Inferior parietal cortex (tissue), 1 donor: ENCODE measurements around the gene TCF7L2.

Experiments
- DNase-seq: peaks from one replicate; pipeline ENCODE4 v3.0.0-alpha.2; 2016; ENCODE audit errors: extremely low spot score

TCF7L2 gene

DNA sequence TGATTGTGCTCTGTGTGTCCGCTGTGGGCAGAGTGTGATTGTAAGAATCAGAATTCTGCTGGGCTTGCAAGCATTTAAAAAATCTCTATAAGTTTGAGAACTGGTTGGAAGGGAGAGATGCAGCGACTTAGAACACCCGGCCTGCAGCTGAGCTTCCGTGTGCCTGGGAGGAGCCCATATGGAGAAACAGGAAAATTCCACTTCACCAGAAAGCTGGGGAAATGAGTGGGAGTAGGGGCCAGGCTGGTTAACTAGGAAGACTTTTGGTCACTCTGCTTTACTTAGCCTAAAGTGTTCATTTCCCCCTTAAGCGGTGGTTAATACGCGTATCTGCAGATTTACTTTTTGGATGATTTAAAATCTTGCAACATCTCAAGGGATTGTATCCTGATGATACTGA, 72.2 kb downstream of the TCF7L2 start:
- no peak for DNase-seq

GRCh38 chr10:113023017-113023416, 73.0 kb downstream of the TCF7L2 start:
- no peak for DNase-seq

- no peak for DNase-seq
These were observed 74.9 kb downstream of the TCF7L2 start for GRCh38 chr10:113024930-113025329.

DNA sequence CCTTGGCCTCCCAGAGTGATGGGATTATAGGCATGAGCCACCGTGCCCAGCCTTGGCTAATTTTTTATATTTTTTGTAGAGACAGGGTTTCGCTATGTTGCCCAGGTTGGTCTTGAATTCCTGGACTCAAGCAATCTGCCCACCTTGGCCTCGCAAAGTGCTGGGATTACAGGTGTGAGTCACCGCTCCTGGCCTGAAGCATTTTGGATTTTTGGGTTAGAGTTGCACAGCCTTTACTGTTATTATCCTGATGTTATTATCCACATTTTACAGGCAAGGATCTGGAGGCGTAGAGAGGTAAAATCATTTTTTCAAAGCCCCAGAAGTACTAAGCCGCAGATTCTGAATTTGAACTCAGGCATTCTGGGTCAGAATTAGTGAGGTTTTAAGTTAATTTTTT, 75.4 kb downstream of the TCF7L2 start:
- no peak for DNase-seq

DNA sequence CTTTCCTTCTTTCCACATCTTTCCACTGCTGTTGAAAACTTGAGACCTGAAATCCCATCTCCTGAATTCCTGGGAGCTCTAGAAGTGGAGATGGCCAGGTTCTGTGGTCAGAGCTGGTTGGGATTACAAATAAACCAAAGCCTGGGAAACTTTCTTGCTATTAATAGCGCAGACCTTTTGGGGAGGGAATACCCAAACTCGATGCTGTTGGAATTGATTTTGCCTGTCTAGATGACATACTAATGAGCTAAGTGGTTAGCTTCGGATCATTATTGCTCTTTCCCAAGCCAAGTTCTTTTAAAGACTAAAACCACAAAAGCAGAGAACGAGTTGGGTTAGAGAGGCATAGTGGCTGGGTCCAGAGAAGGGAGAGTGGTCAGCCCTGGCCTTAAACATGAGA, 76.6 kb downstream of the TCF7L2 start:
- no peak for DNase-seq

GRCh38 chr10:113027230-113027573, 77.2 kb downstream of the TCF7L2 start:
- DNase-seq, result no peak

DNA sequence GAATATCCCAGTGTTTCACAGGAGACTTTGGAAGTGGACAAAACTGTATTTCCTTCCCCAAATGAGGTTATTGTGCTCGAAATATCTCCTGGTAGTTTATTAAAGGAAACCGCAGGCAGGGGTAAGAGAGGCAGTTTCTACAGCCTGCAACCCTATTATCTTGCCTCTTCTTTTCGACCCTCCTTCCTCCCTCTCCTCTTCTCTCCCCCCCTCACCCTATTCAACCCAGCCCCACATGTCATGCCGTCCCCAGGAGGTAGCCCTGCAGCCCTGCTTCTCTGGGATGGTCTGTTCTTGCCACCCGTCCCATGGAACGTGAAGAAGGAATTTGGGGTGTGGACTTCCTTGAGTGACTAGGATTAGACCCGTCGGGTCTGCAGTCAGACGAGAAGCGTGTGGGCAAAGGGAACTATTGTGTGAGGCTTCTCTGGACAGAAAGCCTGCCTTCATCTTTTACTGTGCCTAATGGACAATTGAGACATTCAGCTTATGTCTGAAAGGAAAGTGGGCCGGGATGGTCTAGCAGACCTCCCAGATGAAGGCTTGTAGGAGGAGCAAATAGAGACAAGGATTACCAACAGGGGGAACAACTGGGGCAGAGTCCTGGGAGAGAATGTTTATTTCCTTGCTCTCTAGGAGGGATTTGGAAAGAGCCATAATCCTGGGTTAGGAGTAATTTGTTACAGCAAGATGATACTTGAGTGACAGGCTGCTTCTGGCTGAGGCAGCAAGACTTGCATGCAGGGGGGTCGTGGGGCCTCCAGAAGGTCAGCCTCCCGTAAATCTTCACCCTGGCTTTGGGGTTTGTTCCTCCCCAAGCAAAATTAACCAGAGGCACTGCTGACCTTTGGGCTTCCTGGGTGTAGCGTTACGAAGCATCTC, 77.8 kb downstream of the TCF7L2 start:
- no peak for DNase-seq

DNA sequence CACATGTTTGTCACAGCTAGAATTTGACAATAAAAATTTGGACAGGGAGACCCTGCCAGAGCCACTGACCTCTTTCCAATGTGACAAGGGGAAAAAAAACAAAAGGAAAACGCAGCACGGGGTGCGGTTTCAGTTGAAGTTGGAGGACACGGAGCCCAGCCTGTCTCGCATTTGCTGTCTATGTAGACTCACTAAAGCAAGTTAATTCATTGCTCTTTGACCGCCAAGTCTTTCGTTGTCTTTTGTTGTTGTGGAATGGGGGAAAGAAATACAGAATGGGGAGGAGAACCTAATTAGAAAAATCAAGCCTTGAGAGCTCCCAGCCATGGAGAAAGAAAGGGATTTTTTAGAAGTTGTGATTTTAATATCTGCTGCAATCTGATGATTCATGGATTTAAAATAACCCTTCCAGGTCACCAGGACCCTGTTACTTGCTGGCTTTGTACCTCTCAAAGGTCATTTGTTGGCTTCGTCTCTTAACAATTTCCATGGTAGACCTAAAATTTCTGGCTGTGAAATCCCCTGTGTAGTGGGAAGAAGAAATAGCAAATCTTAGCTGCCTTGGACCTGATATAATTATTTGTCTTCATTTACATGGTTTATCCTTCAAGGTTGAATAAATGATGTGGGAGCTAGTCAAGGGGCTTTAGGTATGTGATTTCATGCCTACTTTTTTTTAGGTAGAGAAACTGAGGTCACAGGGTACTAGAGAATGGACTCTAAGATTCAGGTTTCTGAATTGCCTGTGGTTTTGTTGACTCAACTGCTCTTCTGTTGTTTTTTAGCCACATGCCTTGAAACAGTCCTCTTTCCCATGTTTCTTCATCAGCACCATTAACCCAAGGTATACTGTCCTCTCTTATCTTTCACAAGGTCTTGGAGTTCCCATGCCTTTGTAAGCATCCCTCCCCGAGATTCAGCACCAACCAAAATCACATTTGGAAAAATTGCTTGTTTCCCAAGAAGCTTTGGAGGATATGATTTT, 78.7 kb downstream of the TCF7L2 start:
- DNase-seq, result no peak

GRCh38 chr10:113030453-113030852, 80.4 kb downstream of the TCF7L2 start:
- no peak for DNase-seq

DNA sequence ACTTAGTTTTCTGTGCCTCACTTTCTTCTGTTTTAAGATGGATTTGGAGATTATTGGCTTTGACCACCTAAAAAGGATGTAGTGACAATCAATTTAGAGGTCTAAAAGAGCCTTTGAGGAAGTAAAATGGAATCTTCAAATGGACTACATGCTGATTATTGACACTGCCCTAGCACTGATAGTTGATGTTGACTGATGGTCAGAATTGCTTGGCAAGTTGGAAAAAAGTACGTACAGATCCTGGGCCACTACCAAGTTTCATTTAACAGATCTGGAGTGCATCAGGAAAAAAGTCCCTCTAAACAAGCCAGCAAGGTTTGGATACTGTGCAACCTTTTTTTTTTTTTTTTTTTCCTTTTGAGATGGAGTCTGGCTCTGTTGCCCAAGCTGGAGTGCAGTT, 81.1 kb downstream of the TCF7L2 start:
- no peak for DNase-seq

- no peak for DNase-seq
These were observed 83.9 kb downstream of the TCF7L2 start for GRCh38 chr10:113033991-113034390.

GRCh38 chr10:113035732-113036312, 85.8 kb downstream of the TCF7L2 start:
- no peak for DNase-seq

DNA sequence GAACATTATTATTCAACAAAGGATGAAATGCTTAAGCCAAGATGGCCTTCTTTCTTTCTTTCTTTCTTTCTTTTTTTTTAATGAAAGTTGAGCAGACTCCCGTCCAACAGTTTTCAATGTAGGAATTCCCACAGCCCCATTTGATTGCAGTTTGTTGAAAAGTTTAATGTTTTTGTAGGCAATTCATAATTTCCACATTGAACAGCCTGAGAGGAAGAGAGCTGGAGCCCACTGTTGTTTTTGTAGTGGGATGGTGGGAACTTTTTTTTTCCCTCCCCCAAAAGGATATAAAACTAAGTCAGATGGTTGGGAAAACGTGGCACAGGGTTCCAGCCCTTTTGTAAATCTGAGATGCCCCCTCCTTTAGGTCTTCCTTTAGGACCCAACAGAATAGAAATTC, 86.6 kb downstream of the TCF7L2 start:
- no peak for DNase-seq

DNA sequence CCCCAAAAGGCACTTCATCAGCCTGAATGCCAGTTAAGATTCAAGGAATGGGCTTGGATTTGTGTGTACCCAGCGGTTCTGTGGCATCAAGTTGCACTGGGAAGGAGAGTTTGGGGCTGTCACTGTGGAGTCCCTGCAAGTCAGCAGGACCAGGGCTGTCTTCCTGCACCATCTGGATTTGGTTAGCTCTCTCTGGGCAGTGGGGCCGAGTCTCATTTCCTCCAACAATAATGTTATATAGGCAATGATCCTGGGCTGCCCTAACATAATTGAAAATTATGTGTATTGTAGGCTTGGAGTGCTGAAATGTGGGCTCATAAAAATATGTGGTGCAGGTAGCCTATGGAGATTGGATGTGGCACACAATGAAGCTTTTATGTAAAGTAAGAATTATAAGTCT, 87.2 kb downstream of the TCF7L2 start:
- no peak for DNase-seq

- no peak for DNase-seq
These were observed 88.1 kb downstream of the TCF7L2 start for GRCh38 chr10:113038183-113038582.

GRCh38 chr10:113038985-113039384, 88.9 kb downstream of the TCF7L2 start:
- no peak for DNase-seq

DNA sequence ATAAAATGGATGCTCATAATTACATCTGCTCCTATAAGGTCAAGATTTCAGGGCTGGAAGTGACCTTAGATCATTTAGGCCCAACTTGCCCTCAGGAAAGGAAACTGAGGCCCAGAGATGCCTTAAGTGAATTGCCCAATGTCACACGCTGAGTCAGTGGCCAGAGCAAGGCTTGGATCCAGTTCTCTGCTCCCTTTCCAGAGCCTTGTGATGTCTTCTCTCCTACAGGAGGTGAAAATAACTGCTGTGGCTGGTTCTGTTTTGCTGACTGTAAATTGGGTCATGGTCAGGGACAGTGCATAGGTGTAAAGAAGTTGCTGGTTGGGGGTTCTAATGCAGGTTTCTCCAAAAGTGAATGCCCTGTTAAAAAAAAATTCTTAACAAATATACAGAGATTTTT, 91.3 kb downstream of the TCF7L2 start:
- no peak for DNase-seq

GRCh38 chr10:113041841-113042750, 92.0 kb downstream of the TCF7L2 start:
- no peak for DNase-seq

DNA sequence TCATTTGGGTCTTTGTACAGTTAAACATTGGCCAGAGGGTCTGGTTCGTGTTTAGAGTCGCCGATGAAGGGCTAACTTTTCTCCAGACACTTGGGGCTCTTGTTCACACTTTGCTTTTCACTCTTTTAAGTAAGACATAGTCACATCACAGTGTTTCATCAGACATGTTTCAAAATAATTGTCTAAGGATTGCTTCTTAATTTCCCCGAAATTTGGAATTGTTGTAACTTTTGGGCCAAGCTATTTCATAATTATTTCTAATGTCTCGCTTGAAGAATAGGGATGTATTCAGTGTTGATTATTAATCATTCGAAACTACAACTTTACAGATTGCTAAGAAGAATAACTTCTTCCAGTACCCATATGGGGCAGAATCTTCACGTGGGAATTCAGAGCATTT, 92.8 kb downstream of the TCF7L2 start:
- no peak for DNase-seq

DNA sequence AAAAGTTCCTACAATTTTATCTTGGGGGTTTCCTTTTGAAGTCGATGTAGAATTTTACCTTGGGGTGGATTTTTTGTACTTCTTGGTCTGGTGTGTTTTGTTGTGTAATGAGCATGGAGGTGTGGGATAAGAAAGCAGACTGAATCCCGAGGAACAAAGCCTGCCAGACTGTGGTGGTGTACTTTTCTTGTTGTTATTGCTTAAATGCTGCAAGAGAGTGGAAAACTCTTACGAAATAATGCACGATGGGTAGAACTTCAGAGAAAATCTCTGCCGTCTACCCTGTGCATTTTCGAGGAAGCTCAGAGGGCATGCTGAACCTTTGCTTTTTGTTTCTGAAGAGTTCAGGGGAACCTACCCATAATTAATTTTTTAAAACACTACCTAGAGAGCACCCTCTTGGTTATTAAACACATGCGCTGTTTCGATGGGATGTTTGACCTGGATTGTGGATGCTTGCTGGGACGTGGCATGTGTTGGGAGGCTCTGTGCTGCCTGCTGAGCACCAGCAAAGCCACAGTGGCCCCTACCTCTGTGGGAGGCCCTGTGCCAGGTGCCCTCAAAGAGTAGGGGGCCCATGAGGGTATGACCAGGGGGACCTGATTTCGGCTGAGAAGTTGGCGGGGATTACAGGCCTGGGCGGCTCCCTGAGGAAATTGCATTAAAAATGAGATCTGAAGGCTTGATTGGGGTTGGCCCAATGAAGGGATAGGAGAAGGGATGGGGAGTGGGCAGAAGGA, 94.1 kb downstream of the TCF7L2 start:
- no peak for DNase-seq
